ENCODE results near the gene CBX7.

CBX7 gene

GRCh38 chr22:39146256-39147101 lies 6.0 kb downstream of the CBX7 start:
- no peak for DNase-seq

GRCh38 chr22:39144101-39144767 lies 8.2 kb downstream of the CBX7 start:
- peak; percentile 2 for DNase-seq

- DNase-seq: no peak
Measured at GRCh38 chr22:39142088-39142680, 10.3 kb downstream of the CBX7 start.

- DNase-seq: no peak
Measured at GRCh38 chr22:39139933-39140332, 12.5 kb downstream of the CBX7 start.

GRCh38 chr22:39138357-39138997 lies 14.0 kb downstream of the CBX7 start:
- DNase-seq: no peak

GRCh38 chr22:39136317-39136716 lies 16.2 kb downstream of the CBX7 start:
- DNase-seq: no peak

- DNase-seq: no peak
Measured at GRCh38 chr22:39135092-39135896, 17.2 kb downstream of the CBX7 start.

- no peak for DNase-seq
Measured at GRCh38 chr22:39134366-39135091, 18.0 kb downstream of the CBX7 start.

- DNase-seq: no peak
Measured at GRCh38 chr22:39133871-39134270, 18.6 kb downstream of the CBX7 start.

- no peak for DNase-seq
Measured at GRCh38 chr22:39132871-39133524, 19.5 kb downstream of the CBX7 start.

- no peak for DNase-seq
Measured at GRCh38 chr22:39132281-39132680, 20.2 kb downstream of the CBX7 start.

- no peak for DNase-seq
Measured at GRCh38 chr22:39130892-39131855, 21.3 kb downstream of the CBX7 start.

- no peak for DNase-seq
Measured at GRCh38 chr22:39130152-39130704, 22.3 kb downstream of the CBX7 start.

- DNase-seq: no peak
Measured at GRCh38 chr22:39129746-39130145, 22.7 kb downstream of the CBX7 start.

- no peak for DNase-seq
Measured at GRCh38 chr22:39129081-39129480, 23.4 kb downstream of the CBX7 start.

GRCh38 chr22:39128508-39128907 lies 24.0 kb downstream of the CBX7 start:
- DNase-seq: no peak

GRCh38 chr22:39125622-39126021 lies 26.9 kb downstream of the CBX7 start:
- DNase-seq: no peak

- DNase-seq: no peak
Measured at GRCh38 chr22:39123751-39124581, 28.5 kb downstream of the CBX7 start.
